Activated CD8-positive, alpha-beta memory T cell treated with anti-CD3 and anti-CD28 coated beads, Interleukin-2, amount 50 U/mL, for 1 hour (primary cell): ENCODE data around the gene AP5Z1.

ENCODE experiments used
- DNase-seq: peaks from one replicate; pipeline ENCODE4 v3.0.0-alpha.2; 2020; ENCODE audit errors: extremely low read depth

AP5Z1 gene

GRCh38 chr7:4745971-4746919, 29.2 kb upstream of the AP5Z1 start:
- DNase-seq = no peak

- no peak for DNase-seq
These were observed 28.4 kb upstream of the AP5Z1 start for GRCh38 chr7:4747013-4747412.

- no peak for DNase-seq
These were observed 27.7 kb upstream of the AP5Z1 start for GRCh38 chr7:4747746-4748145.

GRCh38 chr7:4748231-4748681, 27.2 kb upstream of the AP5Z1 start:
- no peak for DNase-seq

- no peak for DNase-seq
These were observed 26.1 kb upstream of the AP5Z1 start for GRCh38 chr7:4749363-4749762.

GRCh38 chr7:4749798-4750197, 25.6 kb upstream of the AP5Z1 start:
- no peak for DNase-seq

GRCh38 chr7:4751398-4751947, 23.9 kb upstream of the AP5Z1 start:
- DNase-seq = no peak

- peak; percentile 66 for DNase-seq
These were observed 21.6 kb upstream of the AP5Z1 start for GRCh38 chr7:4753598-4754432.

- no peak for DNase-seq
These were observed 20.9 kb upstream of the AP5Z1 start for GRCh38 chr7:4754433-4755010.

GRCh38 chr7:4755045-4755444, 20.4 kb upstream of the AP5Z1 start:
- DNase-seq = no peak

GRCh38 chr7:4758111-4758510, 17.3 kb upstream of the AP5Z1 start:
- DNase-seq = no peak

- DNase-seq = no peak
These were observed 16.6 kb upstream of the AP5Z1 start for GRCh38 chr7:4758791-4759190.

- DNase-seq = no peak
These were observed 16.2 kb upstream of the AP5Z1 start for GRCh38 chr7:4759211-4759610.

- no peak for DNase-seq
These were observed 14.5 kb upstream of the AP5Z1 start for GRCh38 chr7:4760952-4761351.

- DNase-seq = no peak
These were observed 13.0 kb upstream of the AP5Z1 start for GRCh38 chr7:4762121-4763055.

- DNase-seq = no peak
These were observed 12.2 kb upstream of the AP5Z1 start for GRCh38 chr7:4763091-4763793.

- no peak for DNase-seq
These were observed 11.6 kb upstream of the AP5Z1 start for GRCh38 chr7:4763794-4764185.

GRCh38 chr7:4764402-4765007, 10.9 kb upstream of the AP5Z1 start:
- no peak for DNase-seq

- DNase-seq = no peak
These were observed 9.5 kb upstream of the AP5Z1 start for GRCh38 chr7:4765776-4766490.
